ENCODE data around the gene GNG14.

DNA sequence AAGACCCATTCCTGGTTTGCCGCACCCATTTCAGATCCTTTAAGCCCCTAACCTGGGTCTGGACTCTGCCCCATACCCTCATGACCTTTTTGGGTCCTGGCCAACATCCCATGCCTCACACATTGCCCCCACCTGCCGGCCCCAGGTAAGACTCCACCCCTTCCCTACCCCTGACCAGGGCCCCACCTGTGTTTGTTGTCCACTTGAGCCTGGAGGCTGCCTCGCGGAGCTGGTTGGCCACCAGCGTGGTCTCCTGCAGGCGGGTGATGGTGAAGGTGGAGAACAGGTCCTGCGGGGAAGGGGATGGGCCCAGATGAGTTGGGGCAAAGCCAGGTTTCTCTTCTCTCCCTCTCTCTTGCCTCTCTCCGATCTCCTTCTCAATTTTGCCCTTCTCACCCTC is 40.8 kb upstream of the GNG14 start:
- TF ChIP-seq, protein P1, sequence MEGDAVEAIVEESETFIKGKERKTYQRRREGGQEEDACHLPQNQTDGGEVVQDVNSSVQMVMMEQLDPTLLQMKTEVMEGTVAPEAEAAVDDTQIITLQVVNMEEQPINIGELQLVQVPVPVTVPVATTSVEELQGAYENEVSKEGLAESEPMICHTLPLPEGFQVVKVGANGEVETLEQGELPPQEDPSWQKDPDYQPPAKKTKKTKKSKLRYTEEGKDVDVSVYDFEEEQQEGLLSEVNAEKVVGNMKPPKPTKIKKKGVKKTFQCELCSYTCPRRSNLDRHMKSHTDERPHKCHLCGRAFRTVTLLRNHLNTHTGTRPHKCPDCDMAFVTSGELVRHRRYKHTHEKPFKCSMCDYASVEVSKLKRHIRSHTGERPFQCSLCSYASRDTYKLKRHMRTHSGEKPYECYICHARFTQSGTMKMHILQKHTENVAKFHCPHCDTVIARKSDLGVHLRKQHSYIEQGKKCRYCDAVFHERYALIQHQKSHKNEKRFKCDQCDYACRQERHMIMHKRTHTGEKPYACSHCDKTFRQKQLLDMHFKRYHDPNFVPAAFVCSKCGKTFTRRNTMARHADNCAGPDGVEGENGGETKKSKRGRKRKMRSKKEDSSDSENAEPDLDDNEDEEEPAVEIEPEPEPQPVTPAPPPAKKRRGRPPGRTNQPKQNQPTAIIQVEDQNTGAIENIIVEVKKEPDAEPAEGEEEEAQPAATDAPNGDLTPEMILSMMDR (conservative IDR thresholded peaks at IDR 0.05): no peak
- TF ChIP-seq EZH2 (IDR thresholded peaks at IDR 0.05; ENCODE audit: low read depth): no peak

All from PC-9 (cell line).